SK-N-MC (cell line): Measurements from ENCODE around the gene CDC27.

ENCODE experiments used
- EZH2 ChIP-seq: fragments of 200-600 bp; sonication (generic); IDR thresholded peaks from one replicate; pipeline ENCODE4 v1.6.1; 2017; ENCODE audit warnings: antibody characterized with exemption
- FOXP2 ChIP-seq: optimal IDR thresholded peaks from 2 replicates; pipeline ENCODE3; 2011; ENCODE audit warnings: mild to moderate bottlenecking, moderate library complexity; ENCODE audit not compliant: insufficient read depth; ENCODE audit errors: extremely low read length, control extremely low read depth

GRCh38 chr17:47099451-47099986, 89.6 kb downstream of the CDC27 start:
- TF ChIP-seq EZH2 (no peak), FOXP2 (no peak)
